ENCODE measurements around the gene RWDD4. TPM values are rescaled to one million over a fixed set of nuclear protein-coding genes. Genes with fewer than 3 reads are reported as not detected.

Gene RWDD4
- total RNA-seq, 1 experiment from 2014 or later: 15.3 TPM

GRCh38 chr4:183688216-183688615 is 29.2 kb upstream of the RWDD4 start:
- ChIA-PET CTCF (no interaction called here), POLR2A (no interaction called here)
- Mint-ChIP-seq H3K27ac (ENCODE audit: unreplicated experiment) (no peak overlapping the region), H3K4me1 (ENCODE audit: low read depth, unreplicated experiment) (no peaks in the 10 kb centered on the region), H3K27me3 (ENCODE audit: insufficient read depth, unreplicated experiment) (no peaks in the 10 kb centered on the region), H3K4me3 (ENCODE audit: unreplicated experiment) (no peak overlapping the region), H3K9me3 (ENCODE audit: unreplicated experiment) (no peaks in the 10 kb centered on the region), H3K36me3 (ENCODE audit: insufficient read depth, unreplicated experiment) (peaks cover 31% of the 10 kb centered on the region)
- no peak overlapping the region for H3K4me3 ChIP-seq (ENCODE audit: low read depth, low read length)
- no peaks in the 10 kb centered on the region for H3K4me1 ChIP-seq
- H3K9me3 ChIP-seq: no peaks in the 10 kb centered on the region
- intact Hi-C loops (cut with micrococcal nuclease; ENCODE audit: unreplicated experiment): no loop called here
- BruUV-seq (replicated peaks): no TSS peak
- DNase-seq: no peak
- no peaks in the 10 kb centered on the region for H3K27me3 ChIP-seq (replicated peaks; ENCODE audit: control insufficient read depth, insufficient read depth, low read length)
- no peaks in the 10 kb centered on the region; the same call in 1 of the 2 replicates for H3K36me3 ChIP-seq (ENCODE audit: control insufficient read depth, insufficient read depth, low read length)
- no peak for TF ChIP-seq CTCF (IDR thresholded peaks at IDR 0.05; ENCODE audit: insufficient read depth in 1 of 2, low read depth in 1 of 2, low read length in 1 of 2, severe bottlenecking in 1 of 2, unreplicated experiment in 1 of 2)

- ChIA-PET POLR2A (no interaction called here), CTCF (no interaction called here)
- no peaks in the 10 kb centered on the region for H3K9me3 ChIP-seq
- no peaks in the 10 kb centered on the region; the same call in 1 of the 2 replicates for H3K36me3 ChIP-seq (ENCODE audit: control insufficient read depth, insufficient read depth, low read length)
- peaks cover 23% of the 10 kb centered on the region for H3K36me3 Mint-ChIP-seq (ENCODE audit: insufficient read depth, unreplicated experiment)
- no peak overlapping the region for H3K4me3 Mint-ChIP-seq (ENCODE audit: unreplicated experiment)
- H3K27ac Mint-ChIP-seq (ENCODE audit: unreplicated experiment): no peak overlapping the region
- no peak overlapping the region for H3K4me3 ChIP-seq (ENCODE audit: low read depth, low read length)
- DNase-seq: no peak
- H3K4me1 ChIP-seq: no peaks in the 10 kb centered on the region
- H3K27me3 ChIP-seq (replicated peaks; ENCODE audit: control insufficient read depth, insufficient read depth, low read length): no peaks in the 10 kb centered on the region
- TF ChIP-seq CTCF (IDR thresholded peaks at IDR 0.05; ENCODE audit: insufficient read depth in 1 of 2, low read depth in 1 of 2, low read length in 1 of 2, severe bottlenecking in 1 of 2, unreplicated experiment in 1 of 2): no peak
- intact Hi-C loops (cut with micrococcal nuclease; ENCODE audit: unreplicated experiment): no loop called here
- H3K9me3 Mint-ChIP-seq (ENCODE audit: unreplicated experiment): no peaks in the 10 kb centered on the region
- no peaks in the 10 kb centered on the region for H3K4me1 Mint-ChIP-seq (ENCODE audit: low read depth, unreplicated experiment)
- no TSS peak for BruUV-seq (replicated peaks)
- no peaks in the 10 kb centered on the region for H3K27me3 Mint-ChIP-seq (ENCODE audit: insufficient read depth, unreplicated experiment)
Observed at GRCh38 chr4:183686461-183686860, 27.5 kb upstream of the RWDD4 start.

- Mint-ChIP-seq H3K36me3 (ENCODE audit: insufficient read depth, unreplicated experiment) (peaks cover 24% of the 10 kb centered on the region), H3K4me3 (ENCODE audit: unreplicated experiment) (no peak overlapping the region), H3K27me3 (ENCODE audit: insufficient read depth, unreplicated experiment) (no peaks in the 10 kb centered on the region), H3K9me3 (ENCODE audit: unreplicated experiment) (no peaks in the 10 kb centered on the region), H3K4me1 (ENCODE audit: low read depth, unreplicated experiment) (no peaks in the 10 kb centered on the region), H3K27ac (ENCODE audit: unreplicated experiment) (no peak overlapping the region)
- ChIA-PET CTCF (interaction anchor here (0.6 kb wide), 1 partner anchor 77 kb away, joined by 6 read pairs; no protein-coding TSS in a partner anchor), POLR2A (no interaction called here)
- H3K4me1 ChIP-seq: no peaks in the 10 kb centered on the region
- no TSS peak for BruUV-seq (replicated peaks)
- no peak for DNase-seq
- intact Hi-C loops (cut with micrococcal nuclease; ENCODE audit: unreplicated experiment): no loop called here
- no peaks in the 10 kb centered on the region for H3K36me3 ChIP-seq (ENCODE audit: control insufficient read depth, insufficient read depth, low read length)
- no peaks in the 10 kb centered on the region for H3K27me3 ChIP-seq (replicated peaks; ENCODE audit: control insufficient read depth, insufficient read depth, low read length)
- no peak overlapping the region for H3K4me3 ChIP-seq (ENCODE audit: low read depth, low read length)
- no peaks in the 10 kb centered on the region for H3K9me3 ChIP-seq
- TF ChIP-seq CTCF (IDR thresholded peaks at IDR 0.05; ENCODE audit: insufficient read depth in 1 of 2, low read depth in 1 of 2, low read length in 1 of 2, severe bottlenecking in 1 of 2, unreplicated experiment in 1 of 2): no peak
Observed at GRCh38 chr4:183681119-183681518, 22.1 kb upstream of the RWDD4 start.
